HG03342 (cell line): ENCODE data around the gene SEBOX.

Experiments used
- ATAC-seq: cut with Tn5 transposase; IDR thresholded peaks from one replicate; pipeline ENCODE4 v1.9.1; 2021; ENCODE audit warnings: mild to moderate bottlenecking, moderate library complexity; ENCODE audit not compliant: unreplicated experiment

The SEBOX gene

GRCh38 chr17:28369684-28370034 is 4.7 kb upstream of the SEBOX start:
- ATAC-seq: no peak

GRCh38 chr17:28368915-28369683 is 4.1 kb upstream of the SEBOX start:
- no peak for ATAC-seq

GRCh38 chr17:28368306-28368831 is 3.4 kb upstream of the SEBOX start:
- ATAC-seq: no peak

- ATAC-seq: no peak
Measured at GRCh38 chr17:28367641-28368305, 2.8 kb upstream of the SEBOX start.

GRCh38 chr17:28366605-28367004 is 1.6 kb upstream of the SEBOX start:
- ATAC-seq: no peak

- ATAC-seq: no peak
Measured at GRCh38 chr17:28365487-28365886, 488 bp upstream of the SEBOX start.

GRCh38 chr17:28363776-28364650 is 986 bp downstream of the SEBOX start:
- no peak for ATAC-seq

- no peak for ATAC-seq
Measured at GRCh38 chr17:28363186-28363585, 1.8 kb downstream of the SEBOX start.

- no peak for ATAC-seq
Measured at GRCh38 chr17:28357901-28358197, 7.2 kb downstream of the SEBOX start.

GRCh38 chr17:28357061-28357900 is 7.7 kb downstream of the SEBOX start, which contains the start of gene POLDIP2:
TSS of gene POLDIP2 (minus strand) at chr17:28357527. CDS start at chr17:28357448, 79 bp downstream.
- peak; percentile 95 for ATAC-seq

GRCh38 chr17:28350271-28350670 is 14.7 kb downstream of the SEBOX start:
- ATAC-seq: no peak

- ATAC-seq: no peak
Measured at GRCh38 chr17:28348979-28349378, 16.0 kb downstream of the SEBOX start.

- no peak for ATAC-seq
Measured at GRCh38 chr17:28347261-28347891, 17.6 kb downstream of the SEBOX start.

- ATAC-seq: no peak
Measured at GRCh38 chr17:28346746-28347246, 18.2 kb downstream of the SEBOX start.

GRCh38 chr17:28346199-28346580 is 18.8 kb downstream of the SEBOX start:
- no peak for ATAC-seq

- no peak for ATAC-seq
Measured at GRCh38 chr17:28345419-28346198, 19.4 kb downstream of the SEBOX start.

- no peak for ATAC-seq
Measured at GRCh38 chr17:28344435-28344901, 20.5 kb downstream of the SEBOX start.

GRCh38 chr17:28344011-28344410 is 21.0 kb downstream of the SEBOX start:
- ATAC-seq: no peak

- no peak for ATAC-seq
Measured at GRCh38 chr17:28343491-28343932, 21.5 kb downstream of the SEBOX start.
